Ovary (tissue), 9 donors: ENCODE measurements around the gene SEC24D. TPM values are rescaled to one million over a fixed set of nuclear protein-coding genes. Genes with fewer than 3 reads are reported as not detected.

ENCODE experiments used
- DNase-seq, 5 donors: peaks; one replicate each; pipeline ENCODE4 v3.0.0-alpha.2; 2019 to 2020
- H3K27ac ChIP-seq, 2 donors: fragments of 200-600 bp; one replicate each; pipeline versions ENCODE4 v1.5.1 to v1.8.0; 2019 to 2022
- H3K27me3 ChIP-seq: fragments of 200-600 bp; one replicate; pipeline ENCODE4 v1.8.0; 2022
- H3K36me3 ChIP-seq: fragments of 200-600 bp; sonication (generic); one replicate; pipeline ENCODE4 v1.5.1; 2019
- H3K4me1 ChIP-seq: one replicate; pipeline ENCODE4 v1.8.1; 2013; ENCODE audit warnings: mild to moderate bottlenecking, moderate library complexity; ENCODE audit not compliant: insufficient read depth
- H3K4me3 ChIP-seq: fragments of 200-600 bp; sonication (generic); one replicate; pipeline ENCODE4 v1.5.1; 2017
- H3K9me3 ChIP-seq, 2 donors: fragments of 200-600 bp in 1 of 2; sonication (generic) in 1 of 2; one replicate each; pipeline versions ENCODE4 v1.5.1 to v1.8.1; 2013 to 2019; ENCODE audit warnings: mild to moderate bottlenecking in 1 of 2, moderate library complexity in 1 of 2
- EP300 ChIP-seq: sonication (generic); formaldehyde crosslinking; IDR thresholded peaks from one replicate; pipeline ENCODE4 v1.6.1; 2017; ENCODE audit warnings: antibody characterized with exemption
- POLR2A ChIP-seq: fragments of 450-650 bp; IDR thresholded peaks from one replicate; pipeline ENCODE4 v1.6.1; 2017; ENCODE audit warnings: antibody characterized with exemption, mild to moderate bottlenecking, moderate library complexity
- WGBS, 3 donors: extraction: QIAGEN DNeasy Blood & Tissue Kit in 1 of 3; methylation state at CpG; one replicate each; pipeline versions ENCODE4 v1.1.5 to v1.1.7; 2013 to 2017; 5-methylcytosine and 5-hydroxymethylcytosine counted together
- intact Hi-C, 4 donors: fragments of 100-400 bp; cut with DNase I; formaldehyde crosslinking; loops; one replicate each; pipeline versions ENCODE4 v1.11.0 to v1.15.1; 2022 to 2023
- polyA plus RNA-seq, 2 donors: library from polyadenylated mRNA; stranded (reverse); fragments of 200-250 nt in 1 of 2; fragments of 350-450 nt in 1 of 2; fragmentation: Illumina TruSeq in 1 of 2; extraction: RNeasy Lipid Tissue Mini Kit (QIAGEN cat#74804) in 1 of 2; gene quantifications; one replicate each; pipeline ENCODE4 v1.2.3, GENCODE V29; 2013 to 2014
- total RNA-seq, 7 donors: library from RNA; depleted of rRNA in 2 of 7; stranded (reverse); fragments of >200 nt in 2 of 7; fragmentation: NEBNext Ultra II Directional in 3 of 7; extraction: Animal tissue kit (Norgen Biotek cat#: 25700) in 3 of 7; gene quantifications; one replicate each; pipeline versions ENCODE4 v1.1.0 to v1.2.4, GENCODE V29; 2016 to 2023
- TF ChIP-seq, protein P1 (sequence below), 3 donors: fragments of 450-650 bp in 2 of 3; fragments of 200-600 bp in 1 of 3; IDR thresholded peaks; one replicate each; pipeline versions ENCODE4 v1.5.1 to v1.8.0; 2016 to 2022; ENCODE audit warnings: antibody characterized with exemption in 3 of 3, mild to moderate bottlenecking in 1 of 3
- donor health status: DM: no; HTN: no; CAD: no; lungs with moderate emphysema.
- donor health status: DM: no; HTN: no; CAD: no.
- donor health status: Bipolar disorder and iron deficiency.
- donor health status: DM: yes; HTN: yes; CAD: no.
- donor health status: DM: no; HTN: no; CAD: no.
- donor health status: DM: yes; HTN: yes; CAD: no.

The SEC24D gene
- total and polyA plus RNA-seq, 9 donors = 15.4 to 53.0 (median 39.0) TPM

DNA sequence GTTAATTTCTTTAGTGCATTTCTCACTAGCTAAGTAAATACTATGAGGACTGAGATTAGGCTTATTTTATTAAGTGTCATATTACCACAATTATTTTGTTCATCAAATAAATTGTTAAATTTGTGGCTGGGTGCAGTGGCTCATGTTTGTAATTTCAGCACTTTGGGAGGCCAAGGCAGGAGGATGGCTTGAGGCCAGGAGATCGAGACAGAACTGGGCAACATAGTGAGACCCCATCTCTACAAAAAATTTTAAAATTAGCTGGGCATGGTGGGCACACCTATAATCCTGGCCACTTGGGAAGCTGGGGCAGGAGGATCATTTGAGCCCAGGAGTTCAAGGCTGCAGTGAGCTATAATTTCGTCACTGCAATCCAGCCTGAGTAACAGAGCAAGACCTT, 6.8 kb downstream of the SEC24D start:
- Histone ChIP-seq H3K9me3 (no peaks in the 10 kb centered on the region), H3K36me3 (no peaks in the 10 kb centered on the region), H3K27ac (no peak overlapping the region), H3K27me3 (no peaks in the 10 kb centered on the region), H3K4me3 (no peak overlapping the region), H3K4me1 (peaks cover 8% of the 10 kb centered on the region)
- no peak for DNase-seq
- TF ChIP-seq, protein P1, sequence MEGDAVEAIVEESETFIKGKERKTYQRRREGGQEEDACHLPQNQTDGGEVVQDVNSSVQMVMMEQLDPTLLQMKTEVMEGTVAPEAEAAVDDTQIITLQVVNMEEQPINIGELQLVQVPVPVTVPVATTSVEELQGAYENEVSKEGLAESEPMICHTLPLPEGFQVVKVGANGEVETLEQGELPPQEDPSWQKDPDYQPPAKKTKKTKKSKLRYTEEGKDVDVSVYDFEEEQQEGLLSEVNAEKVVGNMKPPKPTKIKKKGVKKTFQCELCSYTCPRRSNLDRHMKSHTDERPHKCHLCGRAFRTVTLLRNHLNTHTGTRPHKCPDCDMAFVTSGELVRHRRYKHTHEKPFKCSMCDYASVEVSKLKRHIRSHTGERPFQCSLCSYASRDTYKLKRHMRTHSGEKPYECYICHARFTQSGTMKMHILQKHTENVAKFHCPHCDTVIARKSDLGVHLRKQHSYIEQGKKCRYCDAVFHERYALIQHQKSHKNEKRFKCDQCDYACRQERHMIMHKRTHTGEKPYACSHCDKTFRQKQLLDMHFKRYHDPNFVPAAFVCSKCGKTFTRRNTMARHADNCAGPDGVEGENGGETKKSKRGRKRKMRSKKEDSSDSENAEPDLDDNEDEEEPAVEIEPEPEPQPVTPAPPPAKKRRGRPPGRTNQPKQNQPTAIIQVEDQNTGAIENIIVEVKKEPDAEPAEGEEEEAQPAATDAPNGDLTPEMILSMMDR (IDR thresholded peaks at IDR 0.05) = no peak
- no peak for TF ChIP-seq EP300
- no peak for TF ChIP-seq POLR2A
- WGBS, 3 donors = 92 to 95% (median 95%) methylated on average over 2 of the region's 2 CpGs
- intact Hi-C loops = no loop called here

DNA sequence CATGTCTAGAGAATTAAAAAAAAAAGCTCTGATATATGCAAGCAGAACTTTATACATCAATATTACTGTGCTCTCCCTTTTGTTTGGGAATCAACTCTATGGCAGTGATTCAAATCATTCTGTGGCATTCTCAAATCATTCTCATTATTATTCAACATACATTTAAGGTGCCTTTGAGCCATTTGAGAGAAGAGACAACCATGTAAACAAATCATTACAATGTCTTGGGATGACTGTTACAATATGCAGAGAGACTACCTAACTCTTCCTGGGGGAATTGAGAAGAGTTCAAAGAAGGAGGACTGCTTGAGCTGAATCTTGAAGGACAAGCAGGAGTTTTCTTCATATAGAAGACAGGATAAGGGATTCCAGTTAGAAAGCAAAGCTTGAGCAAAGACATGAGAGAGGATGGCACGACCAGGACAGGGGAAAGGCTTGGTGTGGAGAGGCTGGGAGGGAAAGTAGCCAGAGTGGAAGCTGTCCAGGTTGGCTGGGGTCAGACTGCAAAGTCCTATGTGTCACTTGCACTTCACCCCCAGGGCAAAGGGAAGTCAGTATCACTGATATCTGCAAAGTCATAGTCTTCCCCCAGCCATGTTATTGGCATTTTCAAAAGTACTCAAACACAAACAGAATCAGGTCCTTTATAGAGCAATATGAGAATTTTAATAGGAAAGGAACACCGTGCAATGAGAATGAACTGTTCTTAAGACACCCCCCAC, 9.0 kb downstream of the SEC24D start:
- Histone ChIP-seq H3K27me3 (no peaks in the 10 kb centered on the region), H3K9me3 (no peaks in the 10 kb centered on the region), H3K4me3 (no peak overlapping the region), H3K4me1 (peaks cover 7% of the 10 kb centered on the region), H3K36me3 (no peaks in the 10 kb centered on the region), H3K27ac (no peak overlapping the region)
- no peak for DNase-seq
- intact Hi-C loops = no loop called here
- WGBS, 3 donors = 47 to 53% (median 51%) methylated on average over 2 of the region's 2 CpGs
- TF ChIP-seq EP300 = no peak
- no peak for TF ChIP-seq POLR2A
- TF ChIP-seq, protein P1 (IDR thresholded peaks at IDR 0.05) = no peak

DNA sequence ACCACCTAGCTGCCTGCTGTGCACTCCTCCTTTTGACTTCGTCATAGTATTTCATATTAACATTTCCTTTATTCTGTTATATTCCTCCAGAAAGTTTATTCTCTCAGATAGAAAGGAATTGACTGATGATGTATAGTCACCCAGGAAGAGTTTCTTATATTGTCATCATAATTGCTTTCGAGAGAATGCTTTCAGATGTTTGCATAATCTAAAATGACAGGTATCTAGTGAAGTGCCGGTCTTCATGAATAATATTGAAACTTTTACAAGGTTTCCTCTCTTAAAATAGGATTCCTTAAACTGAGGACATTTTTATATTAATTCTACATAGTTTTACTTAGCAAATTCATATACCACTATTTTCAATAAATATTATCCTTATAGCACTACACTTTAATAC, 10.1 kb downstream of the SEC24D start:
- intact Hi-C loops = no loop called here
- Histone ChIP-seq H3K4me1 (peaks cover 7% of the 10 kb centered on the region), H3K9me3 (no peaks in the 10 kb centered on the region), H3K36me3 (no peaks in the 10 kb centered on the region), H3K27ac (no peak overlapping the region), H3K27me3 (no peaks in the 10 kb centered on the region), H3K4me3 (no peak overlapping the region)
- 78 to 87% (median 80%) methylated on average over 3 of the region's 3 CpGs for WGBS, 3 donors
- TF ChIP-seq POLR2A (no peak), EP300 (no peak)
- TF ChIP-seq, protein P1 (IDR thresholded peaks at IDR 0.05) = no peak
- no peak for DNase-seq

DNA sequence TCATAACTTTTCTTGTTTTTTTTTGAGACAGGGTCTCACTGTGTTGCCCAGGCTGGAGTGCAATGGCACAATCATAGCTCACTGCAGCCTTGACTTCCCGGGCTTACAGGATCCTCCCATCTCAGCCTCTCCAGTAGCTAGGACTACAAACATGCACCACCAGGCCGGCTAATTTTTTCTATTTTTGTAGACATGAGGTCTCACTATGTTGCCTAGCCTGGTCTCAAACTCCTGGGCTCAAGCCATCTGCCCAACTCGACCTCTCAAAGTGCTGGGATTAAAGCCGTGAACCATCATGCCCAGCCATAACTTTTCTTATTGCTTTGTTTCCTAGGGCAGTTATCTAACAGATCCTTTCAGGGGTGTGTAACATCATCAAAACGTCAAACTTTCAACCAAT, 11.8 kb downstream of the SEC24D start:
- Histone ChIP-seq H3K36me3 (no peaks in the 10 kb centered on the region), H3K4me1 (peaks cover 7% of the 10 kb centered on the region), H3K27me3 (no peaks in the 10 kb centered on the region), H3K27ac (no peak overlapping the region), H3K9me3 (no peaks in the 10 kb centered on the region), H3K4me3 (no peak overlapping the region)
- TF ChIP-seq POLR2A (no peak), EP300 (no peak)
- TF ChIP-seq, protein P1 (IDR thresholded peaks at IDR 0.05) = no peak
- no peak for DNase-seq
- intact Hi-C loops = no loop called here
- 82 to 84% (median 83%) methylated on average over 5 of the region's 5 CpGs for WGBS, 3 donors
